Measurements from ENCODE around the gene ELP1.
"Not testable (repeated sequence)": the region's sequence is repeated elsewhere in the genome, so short reads cannot be mapped to it uniquely, and the experiment has no call there.

DNA sequence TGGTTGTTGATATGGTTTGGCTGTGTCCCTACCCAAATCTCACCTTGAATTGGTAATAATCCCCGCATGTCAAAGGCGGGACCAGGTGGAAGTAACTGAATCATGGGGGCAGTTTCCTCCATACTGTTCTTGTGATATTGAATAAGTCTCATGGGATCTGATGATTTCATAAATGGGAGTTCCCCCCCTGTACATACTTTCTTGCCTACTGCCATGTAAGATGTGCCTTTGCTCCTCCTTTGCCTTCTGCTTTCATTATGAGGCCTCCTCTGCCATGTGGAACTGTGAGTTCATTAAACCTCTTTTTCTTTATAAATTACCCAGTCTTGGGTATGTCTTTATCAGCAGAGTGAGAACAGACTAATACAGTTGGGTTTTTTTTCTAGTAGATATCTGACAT is 37.5 kb upstream of the ELP1 start:
- TF ChIP-seq EZH2 (IDR thresholded peaks at IDR 0.05; ENCODE audit: insufficient read depth, poor library complexity, severe bottlenecking); EZH2phosphoT487 (IDR thresholded peaks at IDR 0.05; ENCODE audit: insufficient read depth, low read depth): not testable (repeated sequence)
